Endothelial cell of umbilical vein (primary cell): ENCODE measurements around the gene TMC4. TPM values are rescaled to one million over a fixed set of nuclear protein-coding genes. Genes with fewer than 3 reads are reported as not detected.

Experiments used
- BruUV-seq: library from RNA; stranded (reverse); fragments of 400-500 nt; replicated peaks from 2 replicates; lab custom pipeline; 2021; lab: Mats Ljungman, UMichigan
- CTCF ChIA-PET: fragments of 300-600, 350-600 bp; sonication (Branson Sonifier 250); formaldehyde crosslinking; loops from one replicate; lab custom pipeline; 2021; ENCODE audit warnings: antibody characterized with exemption, inconsistent platforms; lab: Charles Lee
- POLR2A ChIA-PET: fragments of 300-600, 350-600 bp; sonication (Branson Sonifier 250); formaldehyde crosslinking; loops from one replicate; lab custom pipeline; 2021; ENCODE audit warnings: antibody characterized with exemption, inconsistent platforms; lab: Charles Lee
- DNase-seq: peaks from one replicate; pipeline ENCODE4 v3.0.0-alpha.2; 2011; ENCODE audit warnings: low read depth, low spot score
- FAIRE-seq: peaks from 2 replicates; lab custom pipeline; 2011; peaks lifted over from hg19 to GRCh38; lab: Jason Lieb, UNC
- H2AFZ ChIP-seq: 2 replicates; pipeline ENCODE4 v1.6.0; 2012; ENCODE audit warnings: low read depth, low read length, control low read depth, inconsistent platforms
- H3K27ac ChIP-seq: 2 replicates; pipeline ENCODE4 v1.5.1; 2011; ENCODE audit warnings: low read depth, mild to moderate bottlenecking, control low read depth, low read length, moderate library complexity; ENCODE audit not compliant: insufficient read depth
- H3K27me3 ChIP-seq, 2 experiments: 2 replicates each; pipeline versions ENCODE4 v1.6.0 to v1.6.1; 2011; ENCODE audit warnings: low read length in 2 of 2, mixed read lengths in 1 of 2; ENCODE audit not compliant: control insufficient read depth in 2 of 2, insufficient read depth in 2 of 2
- H3K36me3 ChIP-seq, 2 experiments: 2 replicates in 1 of 2; 3 replicates in 1 of 2; pipeline ENCODE4 v1.5.1; 2011; ENCODE audit warnings: low read length in 2 of 2, mild to moderate bottlenecking in 1 of 2, moderate library complexity in 1 of 2; ENCODE audit not compliant: control insufficient read depth in 2 of 2, insufficient read depth in 2 of 2; ENCODE audit errors: extremely low read depth in 1 of 2
- H3K4me1 ChIP-seq: 3 replicates; pipeline ENCODE4 v1.5.1; 2011; ENCODE audit warnings: mild to moderate bottlenecking, low read length; ENCODE audit not compliant: control insufficient read depth, insufficient read depth; ENCODE audit errors: extremely low read depth
- H3K4me2 ChIP-seq: 2 replicates; pipeline ENCODE4 v1.6.1; 2011; ENCODE audit warnings: low read length, control low read depth, mixed read lengths; ENCODE audit not compliant: insufficient read depth
- H3K4me3 ChIP-seq, 3 experiments: fragments of 200-600 bp in 1 of 3; sonication (generic), shearing (Covaris generic) in 1 of 3; replicated peaks in 1 of 3; 2 replicates each; pipeline ENCODE4 v1.5.1; 2011 to 2016; ENCODE audit warnings: control low read depth in 3 of 3, low read length in 3 of 3, mild to moderate bottlenecking in 2 of 3, inconsistent platforms in 1 of 3, low read depth in 1 of 3, moderate library complexity in 1 of 3; ENCODE audit not compliant: insufficient read depth in 1 of 3
- H3K79me2 ChIP-seq: 2 replicates; pipeline ENCODE4 v1.6.0; 2012; ENCODE audit warnings: low read length, inconsistent platforms; ENCODE audit not compliant: control insufficient read depth, insufficient read depth
- H3K9ac ChIP-seq: replicated peaks from 2 replicates; pipeline ENCODE3; 2011; ENCODE audit warnings: low read length, control low read depth; ENCODE audit not compliant: insufficient read depth; ENCODE audit errors: extremely low read depth
- H3K9me1 ChIP-seq: replicated peaks from 3 replicates; pipeline ENCODE4 v1.6.0; 2011; ENCODE audit warnings: mild to moderate bottlenecking, low read length; ENCODE audit not compliant: control insufficient read depth, insufficient read depth; ENCODE audit errors: extremely low read depth
- H3K9me3 ChIP-seq: replicated peaks from 2 replicates; pipeline ENCODE4 v1.5.1; 2012; ENCODE audit warnings: low read length, inconsistent platforms; ENCODE audit not compliant: control insufficient read depth, insufficient read depth
- H4K20me1 ChIP-seq: replicated peaks from 2 replicates; pipeline ENCODE3; 2011; ENCODE audit warnings: mild to moderate bottlenecking, low read length; ENCODE audit not compliant: control insufficient read depth, insufficient read depth; ENCODE audit errors: extremely low read depth
- CTCF ChIP-seq, 2 donors: IDR thresholded peaks; 1 replicate in 1 of 2; 2 replicates in 1 of 2; pipeline ENCODE4 v1.5.1; 2011; ENCODE audit warnings: low read length in 2 of 2, mild to moderate bottlenecking in 2 of 2, moderate library complexity in 2 of 2, control low read depth in 1 of 2, inconsistent platforms in 1 of 2, low read depth in 1 of 2; ENCODE audit not compliant: insufficient read depth in 1 of 2; ENCODE audit errors: extremely low read depth in 1 of 2
- EZH2 ChIP-seq: IDR thresholded peaks from 2 replicates; pipeline ENCODE4 v1.6.1; 2012; ENCODE audit warnings: borderline replicate concordance, low read depth, mild to moderate bottlenecking, moderate library complexity, low read length, inconsistent platforms; ENCODE audit not compliant: severe bottlenecking
- FOS ChIP-seq: IDR thresholded peaks from 2 replicates; pipeline ENCODE4 v1.6.1; 2011; ENCODE audit warnings: mild to moderate bottlenecking, low read length, moderate library complexity, borderline replicate concordance; ENCODE audit not compliant: insufficient read depth
- GATA2 ChIP-seq: IDR thresholded peaks from 2 replicates; pipeline ENCODE4 v1.7.0; 2011; ENCODE audit warnings: low read depth, mild to moderate bottlenecking, moderate library complexity, mixed read lengths, low read length; ENCODE audit not compliant: insufficient read length, insufficient read depth
- JUN ChIP-seq: IDR thresholded peaks from 2 replicates; pipeline ENCODE4 v1.6.1; 2011; ENCODE audit warnings: borderline replicate concordance, low read depth; ENCODE audit not compliant: insufficient read length, insufficient read depth
- MAX ChIP-seq: IDR thresholded peaks from 2 replicates; pipeline ENCODE4 v1.6.1; 2011; ENCODE audit not compliant: insufficient read depth, insufficient read length
- MYC ChIP-seq: IDR thresholded peaks from one replicate; pipeline ENCODE4 v1.6.1; 2011; ENCODE audit warnings: mild to moderate bottlenecking, low read depth, low read length
- POLR2A ChIP-seq: IDR thresholded peaks from 2 replicates; pipeline ENCODE4 v1.6.1; 2012; ENCODE audit warnings: low read depth, mild to moderate bottlenecking, control low read depth, low read length
- POLR2AphosphoS5 ChIP-seq: IDR thresholded peaks from 2 replicates; pipeline ENCODE4 v1.6.1; 2012; ENCODE audit warnings: low read depth, mild to moderate bottlenecking, control low read depth, low read length, moderate library complexity; ENCODE audit not compliant: insufficient read depth
- dilution Hi-C: fragments of 300-500 bp; cut with MboI; formaldehyde crosslinking; loops from one replicate; pipeline ENCODE4 v1.15.0; 2019; ENCODE audit warnings: low sequenced_read_pairs; ENCODE audit not compliant: extremely low pct_ligation_motif_present
- intact Hi-C: fragments of 100-400 bp; cut with micrococcal nuclease; formaldehyde crosslinking; loops from one replicate; pipeline ENCODE4 v1.10.0; 2022
- polyA plus RNA-seq, 4 experiments: library from polyadenylated mRNA; depleted of rRNA in 3 of 4; stranded (reverse) in 3 of 4; unstranded in 1 of 4; fragments of >200 nt; gene quantifications; 2 replicates each; pipeline versions ENCODE4 v1.2.1 to v1.2.3, GENCODE V29; 2011 to 2012; ENCODE audit warnings: missing spikeins in 1 of 4
- total RNA-seq: library from RNA; stranded (reverse); gene quantifications from 2 replicates; pipeline ENCODE4 v1.2.3, GENCODE V29; 2021

TMC4 gene
- total and polyA plus RNA-seq, 2 donors (not counting 3 experiments of a cell fraction or from before 2014, with no cell fraction given), result 0.71 to 1.7 TPM

- dilution Hi-C loops (no loop called here), intact Hi-C loops (no loop called here)
- Histone ChIP-seq H3K79me2 (no peaks in the 10 kb centered on the region), H3K36me3 (peaks cover 28 to 78% of the 10 kb centered on the region in 2 experiments), H3K27ac (no peak overlapping the region), H2AFZ (no peak overlapping the region), H3K9me3 (no peaks in the 10 kb centered on the region), H3K4me1 (no peaks in the 10 kb centered on the region), H3K4me2 (no peak overlapping the region), H3K27me3 (no peaks in the 10 kb centered on the region), H3K9ac (no peak overlapping the region), H3K4me3 (no peak overlapping the region), H3K9me1 (no peaks in the 10 kb centered on the region), H4K20me1 (no peaks in the 10 kb centered on the region)
- FAIRE-seq (no peak), DNase-seq (no peak)
- CTCF ChIA-PET, result interaction anchor here (1.2 to 2.1 kb wide), 2 partner anchors 11 to 20 kb away, joined by 3 to 6 read pairs; partner anchors contain the start of gene CNOT3
- no peak for TF ChIP-seq EZH2
- POLR2A ChIA-PET, result interaction anchor here (0.7 kb wide), 1 partner anchor 9 kb away, joined by 4 read pairs; no protein-coding TSS in a partner anchor
- BruUV-seq, result TSS peak; percentile 6
These were observed 24.8 kb downstream of the TMC4 start for GRCh38 chr19:54148158-54148557.

GRCh38 chr19:54147676-54148075, 25.3 kb downstream of the TMC4 start:
- Histone ChIP-seq H3K79me2 (peaks cover 2% of the 10 kb centered on the region), H3K4me1 (no peaks in the 10 kb centered on the region), H3K4me3 (no peak overlapping the region), H3K4me2 (no peak overlapping the region), H3K9me3 (no peaks in the 10 kb centered on the region), H3K27me3 (no peaks in the 10 kb centered on the region), H3K36me3 (peaks cover 31 to 76% of the 10 kb centered on the region in 2 experiments), H3K27ac (no peak overlapping the region), H3K9me1 (no peaks in the 10 kb centered on the region), H2AFZ (no peak overlapping the region), H3K9ac (no peak overlapping the region), H4K20me1 (no peaks in the 10 kb centered on the region)
- ChIA-PET POLR2A (interaction anchor here (0.7 kb wide), 1 partner anchor 9 kb away, joined by 4 read pairs; no protein-coding TSS in a partner anchor), CTCF (interaction anchor here (1.2 to 2.1 kb wide), 2 partner anchors 10 to 21 kb away, joined by 3 to 6 read pairs; partner anchors contain the start of gene CNOT3)
- DNase-seq (no peak), FAIRE-seq (no peak)
- intact Hi-C loops, result no loop called here
- TF ChIP-seq JUN (no peak), MAX (no peak), MYC (no peak), GATA2 (no peak), POLR2A (no peak), EZH2 (no peak), CTCF (IDR thresholded peaks at IDR 0.05; ENCODE audit: extremely low read depth in 1 of 2, insufficient read depth in 1 of 2, low read depth in 1 of 2, low read length in 2 of 2) (no peak), POLR2AphosphoS5 (no peak), FOS (no peak)
- dilution Hi-C loops, result no loop called here
- BruUV-seq, result no TSS peak
